Naive thymus-derived CD8-positive, alpha-beta T cell (primary cell): ENCODE measurements around the gene ERBB4. TPM values are rescaled to one million over a fixed set of nuclear protein-coding genes. Genes with fewer than 3 reads are reported as not detected.

Experiments
- ATAC-seq, 2 donors: fragments of 150-1000 bp; cut with Tn5 transposase in 1 of 2; sonication (Bioruptor Pico), chemical (Tn5 transposase) in 1 of 2; 1 replicate in 1 of 2; 2 replicates in 1 of 2; pipeline ENCODE4 v1.10.0; 2021; ENCODE audit warnings: mild to moderate bottlenecking in 2 of 2, moderate library complexity in 2 of 2
- POLR2A ChIA-PET: fragments of 350-600 bp; sonication (Branson Sonifier 250); formaldehyde crosslinking; loops from one replicate; lab custom pipeline; 2021; ENCODE audit warnings: antibody characterized with exemption; lab: Charles Lee
- DNase-seq, 10 donors: peaks; one replicate each; pipeline versions ENCODE4 v3.0.0 to v3.0.0-alpha.2; 2020 to 2022
- H3K27ac Mint-ChIP-seq, 10 donors: one replicate each; pipeline ENCODE4 v1.8.0; 2020 to 2022; ENCODE audit warnings: mild to moderate bottlenecking in 10 of 10, mixed read lengths in 10 of 10, moderate library complexity in 4 of 10, inconsistent platforms in 1 of 10
- H3K27me3 Mint-ChIP-seq, 5 donors: one replicate each; pipeline ENCODE4 v1.8.0; 2021 to 2022; ENCODE audit warnings: mixed read lengths in 5 of 5
- H3K36me3 Mint-ChIP-seq, 3 donors: one replicate each; pipeline ENCODE4 v1.8.0; 2020 to 2022; ENCODE audit warnings: mixed read lengths in 3 of 3, mild to moderate bottlenecking in 2 of 3, inconsistent platforms in 1 of 3
- H3K4me1 Mint-ChIP-seq, 4 donors: one replicate each; pipeline ENCODE4 v1.8.0; 2021 to 2022; ENCODE audit warnings: mixed read lengths in 4 of 4
- H3K4me3 Mint-ChIP-seq, 10 donors: one replicate each; pipeline ENCODE4 v1.8.0; 2020 to 2022; ENCODE audit warnings: mild to moderate bottlenecking in 10 of 10, mixed read lengths in 10 of 10, moderate library complexity in 6 of 10, inconsistent platforms in 1 of 10
- H3K9me3 Mint-ChIP-seq, 9 donors: one replicate each; pipeline ENCODE4 v1.8.0; 2020 to 2022; ENCODE audit warnings: mixed read lengths in 9 of 9, mild to moderate bottlenecking in 3 of 9, inconsistent platforms in 1 of 9, moderate library complexity in 1 of 9
- polyA plus RNA-seq, 3 donors: library from polyadenylated mRNA; unstranded; fragments of 300-500 nt; fragmentation: Illumina TruSeq; gene quantifications; one replicate each; pipeline ENCODE4 v1.2.3, GENCODE V29; 2021
- total RNA-seq, 8 experiments: library from RNA in 2 of 8; stranded (reverse) in 2 of 8; gene quantifications; one replicate each; pipeline ENCODE4 v1.2.3 and lab custom pipeline; 2021 to 2026

ERBB4 gene
- total and polyA plus RNA-seq, 5 experiments from 2014 or later = not detected

GRCh38 chr2:211941216-211941747 is 597.3 kb downstream of the ERBB4 start:
- POLR2A ChIA-PET = no interaction called here
- no peaks in the 10 kb centered on the region for H3K27me3 Mint-ChIP-seq
- peaks cover 0 to 3% (median 0%) of the 10 kb centered on the region in 9 donors for H3K9me3 Mint-ChIP-seq
- H3K4me1 Mint-ChIP-seq = no peaks in the 10 kb centered on the region
- no peak for ATAC-seq
- H3K4me3 Mint-ChIP-seq = no peak overlapping the region
- no peaks in the 10 kb centered on the region for H3K36me3 Mint-ChIP-seq
- no peak for DNase-seq
- H3K27ac Mint-ChIP-seq = no peak overlapping the region

- Mint-ChIP-seq H3K27me3 (no peaks in the 10 kb centered on the region), H3K4me3 (no peak overlapping the region), H3K4me1 (no peaks in the 10 kb centered on the region), H3K9me3 (peaks cover 0 to 3% (median 0%) of the 10 kb centered on the region in 9 donors), H3K27ac (no peak overlapping the region), H3K36me3 (no peaks in the 10 kb centered on the region)
- DNase-seq (no peak), ATAC-seq (no peak)
- POLR2A ChIA-PET = no interaction called here
These were observed 599.4 kb downstream of the ERBB4 start for GRCh38 chr2:211939177-211939576.

- H3K9me3 Mint-ChIP-seq = no peaks in the 10 kb centered on the region
- peaks cover 0 to 5% (median 1%) of the 10 kb centered on the region in 4 donors for H3K4me1 Mint-ChIP-seq
- POLR2A ChIA-PET = no interaction called here
- H3K4me3 Mint-ChIP-seq = no peak overlapping the region
- H3K27ac Mint-ChIP-seq = no peak overlapping the region
- DNase-seq = no peak
- ATAC-seq = no peak
- H3K27me3 Mint-ChIP-seq = no peaks in the 10 kb centered on the region
- H3K36me3 Mint-ChIP-seq = no peaks in the 10 kb centered on the region
These were observed 603.8 kb downstream of the ERBB4 start for GRCh38 chr2:211934811-211935210.

GRCh38 chr2:211931314-211931713 is 607.3 kb downstream of the ERBB4 start:
- DNase-seq = no peak
- no peaks in the 10 kb centered on the region for H3K27me3 Mint-ChIP-seq
- no peaks in the 10 kb centered on the region for H3K9me3 Mint-ChIP-seq
- no peak overlapping the region for H3K27ac Mint-ChIP-seq
- peaks cover 0 to 8% (median 1%) of the 10 kb centered on the region in 4 donors for H3K4me1 Mint-ChIP-seq
- no peak for ATAC-seq
- H3K36me3 Mint-ChIP-seq = no peaks in the 10 kb centered on the region
- POLR2A ChIA-PET = no interaction called here
- no peak overlapping the region for H3K4me3 Mint-ChIP-seq

GRCh38 chr2:211930331-211930730 is 608.3 kb downstream of the ERBB4 start:
- Mint-ChIP-seq H3K4me3 (no peak overlapping the region), H3K27me3 (no peaks in the 10 kb centered on the region), H3K4me1 (peaks cover 0 to 8% (median 1%) of the 10 kb centered on the region in 4 donors), H3K36me3 (no peaks in the 10 kb centered on the region), H3K27ac (no peak overlapping the region), H3K9me3 (no peaks in the 10 kb centered on the region)
- POLR2A ChIA-PET = no interaction called here
- ATAC-seq (peak in 1 of 2 donors; percentile 54), DNase-seq (peak in 1 of 10 donors; percentile 23)

GRCh38 chr2:211928201-211928600 is 610.4 kb downstream of the ERBB4 start:
- H3K27ac Mint-ChIP-seq = no peak overlapping the region
- ATAC-seq (no peak), DNase-seq (no peak)
- no peaks in the 10 kb centered on the region for H3K27me3 Mint-ChIP-seq
- H3K4me3 Mint-ChIP-seq = no peak overlapping the region
- POLR2A ChIA-PET = no interaction called here
- peaks cover 0 to 8% (median 1%) of the 10 kb centered on the region in 4 donors for H3K4me1 Mint-ChIP-seq
- H3K36me3 Mint-ChIP-seq = no peaks in the 10 kb centered on the region
- H3K9me3 Mint-ChIP-seq = peaks cover 0 to 2% (median 0%) of the 10 kb centered on the region in 9 donors

GRCh38 chr2:211923019-211923418 is 615.6 kb downstream of the ERBB4 start:
- no peak for ATAC-seq
- Mint-ChIP-seq H3K4me1 (no peaks in the 10 kb centered on the region), H3K9me3 (peaks cover 0 to 9% (median 0%) of the 10 kb centered on the region in 9 donors), H3K27me3 (no peaks in the 10 kb centered on the region), H3K4me3 (no peak overlapping the region), H3K27ac (no peak overlapping the region), H3K36me3 (no peaks in the 10 kb centered on the region)
- no peak for DNase-seq
- POLR2A ChIA-PET = no interaction called here

GRCh38 chr2:211903961-211904360 is 634.6 kb downstream of the ERBB4 start:
- ATAC-seq (no peak), DNase-seq (no peak)
- Mint-ChIP-seq H3K4me1 (no peaks in the 10 kb centered on the region), H3K4me3 (no peak overlapping the region), H3K27me3 (peaks cover 0 to 4% (median 0%) of the 10 kb centered on the region in 5 donors), H3K36me3 (no peaks in the 10 kb centered on the region), H3K9me3 (peaks cover 0 to 1% (median 0%) of the 10 kb centered on the region in 9 donors), H3K27ac (no peak overlapping the region)
- POLR2A ChIA-PET = no interaction called here

GRCh38 chr2:211901226-211901846 is 637.3 kb downstream of the ERBB4 start:
- Mint-ChIP-seq H3K27ac (no peak overlapping the region), H3K4me3 (no peak overlapping the region), H3K36me3 (no peaks in the 10 kb centered on the region), H3K9me3 (peaks cover 0 to 3% (median 0%) of the 10 kb centered on the region in 9 donors), H3K4me1 (no peaks in the 10 kb centered on the region), H3K27me3 (peaks cover 0 to 4% (median 0%) of the 10 kb centered on the region in 5 donors)
- DNase-seq (no peak), ATAC-seq (no peak)
- POLR2A ChIA-PET = no interaction called here

- POLR2A ChIA-PET = no interaction called here
- ATAC-seq (no peak), DNase-seq (no peak)
- Mint-ChIP-seq H3K4me1 (no peaks in the 10 kb centered on the region), H3K27me3 (no peaks in the 10 kb centered on the region), H3K36me3 (no peaks in the 10 kb centered on the region), H3K4me3 (no peak overlapping the region), H3K9me3 (peaks cover 0 to 11% (median 0%) of the 10 kb centered on the region in 9 donors), H3K27ac (no peak overlapping the region)
These were observed 638.1 kb downstream of the ERBB4 start for GRCh38 chr2:211900518-211900917.

GRCh38 chr2:211900000-211900399 is 638.6 kb downstream of the ERBB4 start:
- POLR2A ChIA-PET = no interaction called here
- no peak overlapping the region for H3K27ac Mint-ChIP-seq

GRCh38 chr2:211898702-211899101 is 639.9 kb downstream of the ERBB4 start:
- Mint-ChIP-seq H3K27ac (no peak overlapping the region), H3K27me3 (no peaks in the 10 kb centered on the region)

More at GRCh38 chr2:211900000-211900399, 638.6 kb downstream of the ERBB4 start:
- Mint-ChIP-seq H3K27me3 (no peaks in the 10 kb centered on the region), H3K36me3 (no peaks in the 10 kb centered on the region), H3K9me3 (peaks cover 0 to 17% (median 0%) of the 10 kb centered on the region in 9 donors), H3K4me3 (no peak overlapping the region), H3K4me1 (no peaks in the 10 kb centered on the region)
- no peak for DNase-seq
- ATAC-seq = no peak

GRCh38 chr2:211881449-211881848 is 657.2 kb downstream of the ERBB4 start:
- no peak for ATAC-seq
- no peak overlapping the region for H3K27ac Mint-ChIP-seq
- no peak overlapping the region for H3K4me3 Mint-ChIP-seq
- no peaks in the 10 kb centered on the region for H3K36me3 Mint-ChIP-seq
- no peak for DNase-seq
- POLR2A ChIA-PET = no interaction called here
- no peaks in the 10 kb centered on the region for H3K4me1 Mint-ChIP-seq
- peaks cover 0 to 7% (median 0%) of the 10 kb centered on the region in 9 donors for H3K9me3 Mint-ChIP-seq
- no peaks in the 10 kb centered on the region for H3K27me3 Mint-ChIP-seq

More at GRCh38 chr2:211898702-211899101, 639.9 kb downstream of the ERBB4 start:
- no peaks in the 10 kb centered on the region for H3K4me1 Mint-ChIP-seq
- DNase-seq (no peak), ATAC-seq (no peak)
- POLR2A ChIA-PET = no interaction called here
- H3K4me3 Mint-ChIP-seq = no peak overlapping the region
- H3K36me3 Mint-ChIP-seq = no peaks in the 10 kb centered on the region
- peaks cover 0 to 21% (median 1%) of the 10 kb centered on the region in 9 donors for H3K9me3 Mint-ChIP-seq
